ENCODE measurements around the gene WNT3A.
"Not testable (repeated sequence)": the region's sequence is repeated elsewhere in the genome, so short reads cannot be mapped to it uniquely, and the experiment has no call there.

WNT3A gene

GRCh38 chr1:227975583-227976283, 31.1 kb upstream of the WNT3A start:
- not testable (repeated sequence) for H3K27ac ChIP-seq; H3K4me3 ChIP-seq; DNase-seq (ENCODE audit: low spot score)

- DNase-seq (ENCODE audit: low spot score), result no peak
- Histone ChIP-seq H3K27ac (no peak overlapping the region), H3K4me3 (no peak overlapping the region)
- no peak for TF ChIP-seq CTCF (IDR thresholded peaks at IDR 0.05)
Measured at GRCh38 chr1:227987181-227987580, 19.6 kb upstream of the WNT3A start.

GRCh38 chr1:227994632-227995300, 12.0 kb upstream of the WNT3A start:
- DNase-seq (ENCODE audit: low spot score), result peak; percentile 46
- Histone ChIP-seq H3K27ac (no peak overlapping the region), H3K4me3 (no peak overlapping the region)
- TF ChIP-seq CTCF (IDR thresholded peaks at IDR 0.05), result no peak

- no peak for TF ChIP-seq CTCF (IDR thresholded peaks at IDR 0.05)
- no peak for DNase-seq (ENCODE audit: low spot score)
Measured at GRCh38 chr1:227996187-227996950, 10.4 kb upstream of the WNT3A start.

GRCh38 chr1:227998374-227999055, 8.3 kb upstream of the WNT3A start:
- no peak overlapping the region for H3K27ac ChIP-seq
- no peak for DNase-seq (ENCODE audit: low spot score)
- TF ChIP-seq CTCF (IDR thresholded peaks at IDR 0.05), result no peak
- no peak overlapping the region for H3K4me3 ChIP-seq

More at GRCh38 chr1:227996187-227996950, 10.4 kb upstream of the WNT3A start:
- Histone ChIP-seq H3K27ac (no peak overlapping the region), H3K4me3 (no peak overlapping the region)

GRCh38 chr1:227999056-227999930, 7.5 kb upstream of the WNT3A start:
- Histone ChIP-seq H3K27ac (no peak overlapping the region), H3K4me3 (no peak overlapping the region)
- no peak for TF ChIP-seq CTCF (IDR thresholded peaks at IDR 0.05)
- DNase-seq (ENCODE audit: low spot score), result peak; percentile 70
